GM23248 (cell line): Measurements from ENCODE around the gene HOXA13. TPM values are rescaled to one million over a fixed set of nuclear protein-coding genes. Genes with fewer than 3 reads are reported as not detected.
A peak's percentile ranks its signal among the peaks of the same experiment; 100 is the strongest.

ENCODE experiments used
- DNase-seq: peaks from one replicate; pipeline ENCODE4 v3.0.0-alpha.2; 2015
- H2AFZ ChIP-seq: fragments of 200-600 bp; sonication (generic); 2 replicates; pipeline ENCODE4 v1.6.1; 2016; ENCODE audit warnings: antibody characterized with exemption
- H3F3A ChIP-seq: fragments of 200-600 bp; sonication (generic); 2 replicates; pipeline ENCODE4 v1.6.1; 2016; ENCODE audit warnings: mild to moderate bottlenecking, antibody characterized with exemption, mixed run types; ENCODE audit not compliant: insufficient read depth
- H3K27ac ChIP-seq: fragments of 200-600 bp; sonication (generic); 2 replicates; pipeline ENCODE4 v1.5.1; 2016; ENCODE audit warnings: mild to moderate bottlenecking
- H3K27me3 ChIP-seq: fragments of 200-600 bp; sonication (generic); replicated peaks from 2 replicates; pipeline ENCODE4 v1.6.1; 2016; ENCODE audit warnings: mild to moderate bottlenecking; ENCODE audit not compliant: insufficient read depth
- H3K36me3 ChIP-seq: fragments of 200-600 bp; sonication (generic); 2 replicates; pipeline ENCODE4 v1.6.1; 2016; ENCODE audit warnings: low read depth, mild to moderate bottlenecking
- H3K4me1 ChIP-seq: fragments of 200-600 bp; sonication (generic); 2 replicates; pipeline ENCODE4 v1.6.1; 2016; ENCODE audit warnings: mild to moderate bottlenecking; ENCODE audit not compliant: insufficient read depth
- H3K4me2 ChIP-seq: fragments of 200-600 bp; sonication (generic); one replicate; pipeline ENCODE4 v1.6.1; 2016; ENCODE audit warnings: mild to moderate bottlenecking; ENCODE audit not compliant: unreplicated experiment
- H3K4me3 ChIP-seq: fragments of 200-600 bp; sonication (generic); 2 replicates; pipeline ENCODE4 v1.5.1; 2016; ENCODE audit warnings: mild to moderate bottlenecking
- H3K79me2 ChIP-seq: fragments of 200-600 bp; sonication (generic); 2 replicates; pipeline ENCODE4 v1.6.1; 2016; ENCODE audit warnings: mild to moderate bottlenecking; ENCODE audit not compliant: insufficient read depth
- H3K9ac ChIP-seq: fragments of 200-600 bp; sonication (generic); 2 replicates; pipeline ENCODE4 v1.6.1; 2016; ENCODE audit warnings: mild to moderate bottlenecking
- H3K9me2 ChIP-seq: fragments of 200-600 bp; sonication (generic); 2 replicates; pipeline ENCODE4 v1.6.1; 2016; ENCODE audit warnings: mixed run types, mild to moderate bottlenecking, moderate library complexity; ENCODE audit not compliant: insufficient read depth
- H3K9me3 ChIP-seq: fragments of 200-600 bp; sonication (generic); one replicate; pipeline ENCODE4 v1.6.1; 2017; ENCODE audit warnings: low read depth
- H4K20me1 ChIP-seq: fragments of 200-600 bp; sonication (generic); 2 replicates; pipeline ENCODE4 v1.6.0; 2016; ENCODE audit not compliant: insufficient read depth
- EZH2 ChIP-seq: fragments of 200-600 bp; sonication (generic); IDR thresholded peaks from 2 replicates; pipeline ENCODE4 v1.6.1; 2018; ENCODE audit warnings: antibody characterized with exemption, mild to moderate bottlenecking; ENCODE audit not compliant: insufficient read depth, poor library complexity, severe bottlenecking
- EZH2phosphoT487 ChIP-seq: fragments of 200-600 bp; sonication (generic); IDR thresholded peaks from 2 replicates; pipeline ENCODE4 v1.6.1; 2018; ENCODE audit warnings: antibody characterized with exemption, moderate library complexity, mild to moderate bottlenecking, low read depth; ENCODE audit not compliant: insufficient read depth
- WGBS, 2 experiments: methylation state at CpG; one replicate each; pipeline ENCODE4 v1.1.6; 2015 to 2017; ENCODE audit warnings: low lambda C conversion rate in 2 of 2, low coverage in 1 of 2; ENCODE audit errors: missing lambda C conversion rate in 2 of 2; 5-methylcytosine and 5-hydroxymethylcytosine counted together
- in situ Hi-C: fragments of 300-500 bp; cut with MboI; formaldehyde crosslinking; loops from 2 replicates; pipeline ENCODE4 v1.15.0; 2020
- polyA plus RNA-seq: library from polyadenylated mRNA; unstranded; fragments of >200 nt; fragmentation: Nextera tagmentation; extraction: Ambion mirVana; gene quantifications from 2 replicates; pipeline ENCODE4 v1.2.1, GENCODE V29; 2016
- total RNA-seq: library from RNA; depleted of rRNA; stranded (reverse); fragments of >200 nt; shearing (Covaris generic); gene quantifications from 2 replicates; pipeline ENCODE4 v1.2.3, GENCODE V29; 2014

Gene HOXA13
- total and polyA plus RNA-seq, 2 experiments from 2014 or later: 0.15 to 0.43 TPM

DNA sequence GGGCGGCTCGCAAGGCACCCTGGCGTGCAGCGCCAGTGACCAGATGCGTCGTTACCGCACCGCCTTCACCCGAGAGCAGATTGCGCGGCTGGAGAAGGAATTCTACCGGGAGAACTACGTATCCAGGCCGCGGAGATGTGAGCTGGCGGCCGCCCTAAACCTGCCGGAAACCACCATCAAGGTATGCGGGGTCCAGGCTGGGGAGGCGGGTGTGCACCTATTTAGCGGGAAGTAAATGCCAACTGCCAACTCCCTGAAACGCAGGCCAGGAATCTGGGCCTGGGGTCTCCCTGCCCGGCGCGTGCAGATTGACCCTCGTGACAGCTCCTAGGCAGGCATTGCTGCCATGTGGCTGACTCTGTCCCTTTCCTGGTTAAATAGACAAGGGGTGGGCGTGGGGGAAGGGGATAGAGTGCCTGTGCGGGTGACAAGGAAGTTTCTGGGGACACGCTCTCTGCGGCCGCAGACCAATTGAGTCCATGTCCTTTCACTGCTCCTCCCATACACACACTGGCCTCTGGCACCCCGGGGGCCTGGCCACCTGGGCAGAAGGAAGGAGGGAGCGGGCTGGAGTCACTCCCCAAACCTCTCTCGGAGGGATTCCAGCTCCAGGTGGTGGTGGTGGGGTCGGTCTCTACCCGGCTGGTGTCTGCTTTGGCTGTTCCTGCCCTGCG lies 45.4 kb upstream of the HOXA13 start:
- H2AFZ ChIP-seq: 0 out of 2 replicates have a peak overlapping the region, but pooled peaks have one; percentile 5
- H3K27me3 ChIP-seq: peaks cover 95% of the 10 kb centered on the region
- peak overlapping the region; percentile 20; the same call in 1 of the 2 replicates for H3K4me3 ChIP-seq
- H3K4me1 ChIP-seq: peaks cover 15% of the 10 kb centered on the region
- H3K4me2 ChIP-seq: peak overlapping the region; percentile 34
- H3K9me3 ChIP-seq: no peaks in the 10 kb centered on the region
- H3F3A ChIP-seq: no peaks in the 10 kb centered on the region
- no peak overlapping the region for H3K27ac ChIP-seq
- no peak for DNase-seq
- no peaks in the 10 kb centered on the region for H3K36me3 ChIP-seq
- no peak overlapping the region for H3K9ac ChIP-seq
- H3K9me2 ChIP-seq: no peaks in the 10 kb centered on the region
- H4K20me1 ChIP-seq: no peaks in the 10 kb centered on the region
- WGBS, 2 experiments: 29 to 33% methylated on average over 32 to 33 of the region's 37 CpGs
- in situ Hi-C loops: no loop called here
- no peaks in the 10 kb centered on the region for H3K79me2 ChIP-seq
- TF ChIP-seq EZH2 (peak; percentile 98), EZH2phosphoT487 (no peak)

DNA sequence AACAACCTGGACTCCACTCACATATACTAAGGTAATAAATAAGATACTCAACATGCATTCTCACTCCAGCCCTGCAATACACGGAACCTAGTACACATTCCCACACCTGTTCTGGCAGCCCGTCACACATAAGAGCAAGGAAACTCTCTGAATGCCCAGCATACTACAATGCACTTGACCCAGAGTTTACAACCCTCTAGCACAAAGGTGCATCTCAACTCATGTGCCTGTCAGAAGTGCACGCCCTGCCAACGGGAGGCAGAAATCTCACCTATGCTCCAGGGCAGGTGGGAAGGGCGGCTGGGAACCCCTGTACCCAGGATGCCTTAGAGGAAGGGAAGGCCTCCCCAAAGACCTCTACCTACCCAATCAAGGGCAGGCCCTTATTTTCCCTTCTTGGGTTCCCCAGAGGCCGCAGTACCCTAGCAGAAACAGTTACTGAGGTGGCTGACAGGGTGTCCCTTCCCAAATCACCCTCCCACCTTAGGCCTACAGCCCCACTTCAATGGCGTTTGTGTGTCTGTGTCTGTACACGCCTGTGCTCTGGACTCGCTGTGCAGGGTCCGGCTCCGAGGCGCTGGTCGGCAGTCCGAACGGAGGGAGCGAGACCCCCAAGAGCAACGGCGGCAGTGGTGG lies 44.7 kb upstream of the HOXA13 start:
- DNase-seq: no peak
- no peaks in the 10 kb centered on the region for H3K79me2 ChIP-seq
- H3K27ac ChIP-seq: no peak overlapping the region
- H3K4me1 ChIP-seq: peaks cover 15% of the 10 kb centered on the region
- no peak overlapping the region for H2AFZ ChIP-seq
- TF ChIP-seq EZH2: no peak
- no peak for TF ChIP-seq EZH2phosphoT487
- H3K9me2 ChIP-seq: no peaks in the 10 kb centered on the region
- in situ Hi-C loops: no loop called here
- no peaks in the 10 kb centered on the region for H4K20me1 ChIP-seq
- WGBS, 2 experiments: 36 to 42% methylated on average over 16 to 18 of the region's 18 CpGs
- no peak overlapping the region for H3K4me3 ChIP-seq
- H3F3A ChIP-seq: no peaks in the 10 kb centered on the region
- H3K9ac ChIP-seq: no peak overlapping the region
- H3K36me3 ChIP-seq: no peaks in the 10 kb centered on the region
- no peak overlapping the region for H3K4me2 ChIP-seq
- H3K27me3 ChIP-seq: peaks cover 90% of the 10 kb centered on the region
- H3K9me3 ChIP-seq: no peaks in the 10 kb centered on the region

DNA sequence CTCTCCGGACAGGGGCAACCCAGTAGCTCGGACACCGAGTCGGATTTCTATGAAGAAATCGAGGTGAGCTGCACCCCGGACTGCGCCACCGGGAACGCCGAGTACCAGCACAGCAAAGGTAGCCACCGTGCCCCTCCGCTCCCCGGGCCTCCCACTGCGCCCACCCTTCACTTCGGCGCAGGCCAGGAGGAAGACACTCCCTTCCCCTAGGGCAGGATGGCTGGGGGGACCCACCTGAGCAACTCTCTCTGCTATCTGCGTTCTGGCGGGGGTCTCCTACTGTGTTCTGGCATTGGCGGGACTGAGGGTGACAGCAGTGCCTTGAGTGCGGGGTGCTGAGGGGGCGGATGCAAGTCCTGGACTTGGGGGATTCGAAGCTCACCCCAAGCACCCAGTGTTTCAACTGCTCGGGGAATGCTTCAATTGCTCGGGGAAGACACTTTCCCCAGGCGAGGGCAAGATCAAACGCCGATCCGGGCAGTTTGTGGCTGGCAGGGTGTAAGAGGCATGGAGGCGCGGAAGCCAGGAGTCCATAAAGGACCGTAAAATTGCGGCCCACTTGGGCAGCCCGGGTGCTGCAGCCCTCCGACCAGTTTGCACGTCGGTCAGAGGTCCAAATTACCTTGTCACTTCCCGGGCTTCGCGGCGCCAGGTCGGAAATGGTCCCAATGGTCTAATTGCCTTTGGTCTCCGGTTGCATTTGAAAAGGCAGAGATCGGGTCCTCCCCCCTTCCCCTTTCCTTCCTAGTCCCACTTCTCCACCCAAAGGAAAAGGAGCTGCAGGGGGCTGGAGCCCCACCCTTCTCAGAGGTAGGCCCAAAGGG lies 43.7 kb upstream of the HOXA13 start:
- no peak for DNase-seq
- no peaks in the 10 kb centered on the region for H3K79me2 ChIP-seq

More for the DNA sequence above, 43.7 kb upstream of the HOXA13 start:
- no peaks in the 10 kb centered on the region for H3K9me2 ChIP-seq
- no peak overlapping the region for H3K27ac ChIP-seq
- TF ChIP-seq EZH2 (peak; percentile 93), EZH2phosphoT487 (no peak; the same call in 1 of the 2 replicates)
- no peak overlapping the region for H3K9ac ChIP-seq
- H3K9me3 ChIP-seq: no peaks in the 10 kb centered on the region
- no peak overlapping the region; the same call in 1 of the 2 replicates for H2AFZ ChIP-seq
- peak overlapping the region; percentile 46 for H3K4me3 ChIP-seq
- 0 out of 2 replicates have a peak, but pooled peaks cover under 1% of the 10 kb centered on the region for H3F3A ChIP-seq
- WGBS, 2 experiments: 13 to 15% methylated on average over 28 to 41 of the region's 43 CpGs
- in situ Hi-C loops: no loop called here
- peak overlapping the region; percentile 67 for H3K4me2 ChIP-seq
- H4K20me1 ChIP-seq: no peaks in the 10 kb centered on the region
- no peaks in the 10 kb centered on the region for H3K36me3 ChIP-seq
- peaks cover 7% of the 10 kb centered on the region; the same call in 1 of the 2 replicates for H3K4me1 ChIP-seq
- H3K27me3 ChIP-seq: peaks cover 81% of the 10 kb centered on the region
